Measurements from ENCODE around the gene SLC7A6OS. TPM values are rescaled to one million over a fixed set of nuclear protein-coding genes. Genes with fewer than 3 reads are reported as not detected.

Gene SLC7A6OS
- total and polyA plus RNA-seq, 2 experiments from 2014 or later, result 8.8 to 18.9 TPM

- TF ChIP-seq EZH2phosphoT487 (IDR thresholded peaks at IDR 0.05; ENCODE audit: low read depth, severe bottlenecking, unreplicated experiment) (no peak), CTCF (IDR thresholded peaks at IDR 0.05; ENCODE audit: poor library complexity) (peak; percentile 90)
- WGBS (ENCODE audit: low lambda C conversion rate, missing lambda C conversion rate), result 12% methylated on average over 13 of the region's 13 CpGs
- Histone ChIP-seq H3K4me2 (peak overlapping the region; percentile 36), H2AFZ (no peak overlapping the region), H4K20me1 (ENCODE audit: insufficient read depth, poor library complexity, severe bottlenecking) (no peaks in the 10 kb centered on the region), H3K9me2 (replicated peaks; ENCODE audit: insufficient read depth) (no peaks in the 10 kb centered on the region), H3K4me1 (ENCODE audit: insufficient read depth) (peaks cover 30% of the 10 kb centered on the region), H3K4me3 (no peak overlapping the region), H3K27me3 (no peaks in the 10 kb centered on the region), H3K36me3 (replicated peaks; ENCODE audit: insufficient read depth, low read depth) (no peaks in the 10 kb centered on the region), H3K27ac (peak overlapping the region; percentile 78), H3K9me3 (ENCODE audit: low read depth) (no peaks in the 10 kb centered on the region), H3K79me2 (no peaks in the 10 kb centered on the region)
- peak; percentile 94 for DNase-seq (ENCODE audit: low spot score)
Observed at GRCh38 chr16:68328151-68328859, 17.6 kb upstream of the SLC7A6OS start.

- Histone ChIP-seq H3K4me1 (ENCODE audit: insufficient read depth) (peaks cover 13% of the 10 kb centered on the region), H3K79me2 (no peaks in the 10 kb centered on the region), H3K9me2 (replicated peaks; ENCODE audit: insufficient read depth) (no peaks in the 10 kb centered on the region), H2AFZ (no peak overlapping the region), H3K4me3 (no peak overlapping the region), H3K36me3 (replicated peaks; ENCODE audit: insufficient read depth, low read depth) (no peaks in the 10 kb centered on the region), H3K4me2 (no peak overlapping the region), H4K20me1 (ENCODE audit: insufficient read depth, poor library complexity, severe bottlenecking) (no peaks in the 10 kb centered on the region), H3K27me3 (no peaks in the 10 kb centered on the region), H3K27ac (no peak overlapping the region), H3K9me3 (ENCODE audit: low read depth) (no peaks in the 10 kb centered on the region)
- DNase-seq (ENCODE audit: low spot score), result no peak
- TF ChIP-seq CTCF (IDR thresholded peaks at IDR 0.05; ENCODE audit: poor library complexity) (no peak), EZH2phosphoT487 (IDR thresholded peaks at IDR 0.05; ENCODE audit: low read depth, severe bottlenecking, unreplicated experiment) (no peak), EZH2 (IDR thresholded peaks at IDR 0.05; ENCODE audit: borderline replicate concordance) (no peak)
- WGBS (ENCODE audit: low lambda C conversion rate, missing lambda C conversion rate), result 96% methylated on average over 8 of the region's 8 CpGs
Observed at GRCh38 chr16:68324780-68325357, 14.1 kb upstream of the SLC7A6OS start.

DNA sequence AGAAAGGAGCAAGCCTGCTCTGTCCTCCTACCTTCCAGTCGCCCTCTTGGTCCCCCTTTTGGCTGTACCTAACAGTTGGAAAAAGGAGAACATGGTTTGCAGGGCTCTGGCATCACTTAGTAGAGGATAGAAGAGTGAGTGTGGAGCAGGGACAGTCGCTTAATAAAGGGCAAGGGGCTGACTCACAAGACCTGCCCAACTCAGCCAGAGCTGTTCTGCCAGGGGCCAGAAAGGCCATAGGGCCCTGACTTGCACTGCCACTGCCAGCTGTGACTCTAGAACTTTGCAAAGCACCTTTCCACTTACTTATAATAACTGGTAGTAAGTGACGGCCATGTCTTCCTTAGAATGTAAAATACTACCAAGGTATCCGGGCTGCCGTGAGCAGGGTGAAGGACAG is 13.6 kb upstream of the SLC7A6OS start:
- WGBS (ENCODE audit: low lambda C conversion rate, missing lambda C conversion rate), result 93% methylated on average over 5 of the region's 5 CpGs
- Histone ChIP-seq H3K36me3 (replicated peaks; ENCODE audit: insufficient read depth, low read depth) (no peaks in the 10 kb centered on the region), H3K9me3 (ENCODE audit: low read depth) (no peaks in the 10 kb centered on the region), H4K20me1 (ENCODE audit: insufficient read depth, poor library complexity, severe bottlenecking) (no peaks in the 10 kb centered on the region), H3K4me2 (no peak overlapping the region), H3K4me3 (no peak overlapping the region), H2AFZ (no peak overlapping the region), H3K9me2 (replicated peaks; ENCODE audit: insufficient read depth) (no peaks in the 10 kb centered on the region), H3K27ac (no peak overlapping the region), H3K4me1 (ENCODE audit: insufficient read depth) (peaks cover 13% of the 10 kb centered on the region), H3K27me3 (no peaks in the 10 kb centered on the region), H3K79me2 (no peaks in the 10 kb centered on the region)
- TF ChIP-seq EZH2 (IDR thresholded peaks at IDR 0.05; ENCODE audit: borderline replicate concordance) (no peak), EZH2phosphoT487 (IDR thresholded peaks at IDR 0.05; ENCODE audit: low read depth, severe bottlenecking, unreplicated experiment) (no peak), CTCF (IDR thresholded peaks at IDR 0.05; ENCODE audit: poor library complexity) (no peak)
- no peak for DNase-seq (ENCODE audit: low spot score)
